Measurements from ENCODE around the gene CACNA1H. TPM values are rescaled to one million over a fixed set of nuclear protein-coding genes. Genes with fewer than 3 reads are reported as not detected.

CACNA1H gene
- total and polyA plus RNA-seq, 2 of the 4 experiments (the other 2 are of a cell fraction): 1.6 to 5.8 TPM

DNA sequence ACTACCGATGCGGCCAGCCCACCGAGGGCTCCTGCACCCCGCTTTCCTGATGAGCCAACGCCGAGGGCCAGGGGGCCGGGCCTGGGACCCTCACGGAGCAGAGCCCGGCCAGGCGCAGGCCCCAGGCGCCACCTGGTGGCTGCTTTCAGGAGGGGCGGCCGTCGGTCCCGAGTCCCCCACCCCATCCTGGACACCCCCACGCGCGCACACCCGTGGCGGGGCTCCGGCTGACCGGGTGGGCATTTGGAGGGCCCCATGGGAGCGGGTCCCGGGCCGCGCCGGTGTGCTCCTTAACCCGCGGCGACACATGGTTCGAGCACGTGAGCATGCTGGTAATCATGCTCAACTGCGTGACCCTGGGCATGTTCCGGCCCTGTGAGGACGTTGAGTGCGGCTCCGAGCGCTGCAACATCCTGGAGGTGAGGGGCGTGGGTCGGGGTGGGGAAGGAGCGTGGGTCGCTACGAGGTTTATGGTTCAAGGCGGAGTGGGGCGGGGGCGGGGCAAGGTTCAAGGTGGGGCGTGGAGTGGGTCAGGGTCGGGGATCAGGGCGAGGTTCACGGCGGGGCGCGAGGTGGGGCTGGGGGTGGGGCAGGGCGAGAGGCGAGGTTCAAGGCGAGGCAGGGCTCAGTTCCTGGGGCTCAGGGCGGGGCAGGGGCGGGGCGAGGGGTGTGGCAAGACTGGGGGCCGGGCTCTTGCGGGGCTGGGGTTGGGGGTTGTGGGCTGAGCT is 41.9 kb downstream of the CACNA1H start (continued):
- TF ChIP-seq RFX5 (IDR thresholded peaks at IDR 0.05; ENCODE audit: low read depth, low read length): no peak

DNA sequence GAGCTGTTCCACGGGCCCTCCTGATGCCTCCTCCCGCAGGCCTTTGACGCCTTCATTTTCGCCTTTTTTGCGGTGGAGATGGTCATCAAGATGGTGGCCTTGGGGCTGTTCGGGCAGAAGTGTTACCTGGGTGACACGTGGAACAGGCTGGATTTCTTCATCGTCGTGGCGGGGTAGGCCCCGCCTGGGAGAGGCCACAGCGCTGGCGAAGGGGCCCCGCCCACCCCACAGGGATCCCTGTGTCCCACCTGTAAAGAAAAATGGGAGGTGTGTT is 42.4 kb downstream of the CACNA1H start:
- ChIA-PET CTCF (no interaction called here), POLR2A (ENCODE audit: unreplicated experiment) (no interaction called here)
- H2BK20ac ChIP-seq (ENCODE audit: low read depth, low read length): no peak overlapping the region
- H3K79me1 ChIP-seq (ENCODE audit: low read depth in 1 of 2, low read length in 2 of 2): no peaks in the 10 kb centered on the region
- no peak overlapping the region for H3K4ac ChIP-seq (ENCODE audit: low read depth, low read length)
- H3K9me1 ChIP-seq (ENCODE audit: insufficient read depth, low read length): no peaks in the 10 kb centered on the region
- in situ Hi-C loops (cut with MboI; ENCODE audit: low sequenced_read_pairs): loop anchor here (5.0 kb wide), 1 partner anchor 83 kb away; no protein-coding TSS in a partner anchor
- H3K36me3 ChIP-seq (ENCODE audit: control insufficient read depth, insufficient read depth, low read length): no peaks in the 10 kb centered on the region; the same call in 1 of the 2 replicates
- no peaks in the 10 kb centered on the region for H3K9me3 ChIP-seq (ENCODE audit: control insufficient read depth, insufficient read depth, low read length)
- H4K20me1 ChIP-seq (ENCODE audit: insufficient read depth, low read length): peaks cover 14% of the 10 kb centered on the region
- ATAC-seq (ENCODE audit: low read depth) (no peak), DNase-seq (no peak)
- no peak overlapping the region for H4K8ac ChIP-seq (ENCODE audit: low read depth in 2 of 2, low read length in 2 of 2)
- no peak overlapping the region for H3K56ac ChIP-seq (ENCODE audit: extremely low read depth, insufficient read depth, low read length)
- no peak overlapping the region for H3K14ac ChIP-seq (replicated peaks; ENCODE audit: low read depth, low read length)
- WGBS, 2 experiments (ENCODE audit: extremely low coverage in 2 of 2, insufficient read length in 1 of 2): no CpG with 5 or more reads among the region's 14 CpGs
- H2BK120ac ChIP-seq (ENCODE audit: low read depth, low read length): no peak overlapping the region
- intact Hi-C loops (cut with micrococcal nuclease): no loop called here
- no peak overlapping the region for H3K4me2 ChIP-seq (ENCODE audit: low read depth, low read length)
- no peak overlapping the region for H3K4me3 ChIP-seq (ENCODE audit: insufficient read depth, low read depth, low read length)
- dilution Hi-C loops (cut with HindIII; ENCODE audit: low sequenced_read_pairs, unreplicated experiment): no loop called here
- no peak overlapping the region for H2BK5ac ChIP-seq (ENCODE audit: low read depth, low read length, poor library complexity, severe bottlenecking)
- H4K5ac ChIP-seq (ENCODE audit: low read depth, low read length): no peak overlapping the region
- H3K23ac ChIP-seq (ENCODE audit: low read depth, low read length): no peak overlapping the region
- H3K27me3 ChIP-seq (ENCODE audit: control insufficient read depth, insufficient read depth, low read length): no peaks in the 10 kb centered on the region
- H2AK5ac ChIP-seq (ENCODE audit: low read depth, low read length): no peak overlapping the region
- no peak overlapping the region for H4K91ac ChIP-seq (ENCODE audit: insufficient read depth, low read depth, low read length)
- no peak overlapping the region for H2AK9ac ChIP-seq (replicated peaks; ENCODE audit: low read depth, low read length, poor library complexity)
- H3K18ac ChIP-seq (ENCODE audit: low read depth, low read length): no peak overlapping the region
- no TSS peak for BruUV-seq (replicated peaks)
- no peak overlapping the region for H2AFZ ChIP-seq (replicated peaks; ENCODE audit: low read length, poor library complexity)
- no peak overlapping the region for H3K27ac ChIP-seq (ENCODE audit: insufficient read depth, low read length)
- no peaks in the 10 kb centered on the region for H3K4me1 ChIP-seq (ENCODE audit: control insufficient read depth, insufficient read depth, low read length)
- no peak overlapping the region for H2BK15ac ChIP-seq (ENCODE audit: low read depth, low read length)
- no peak overlapping the region for H3K9ac ChIP-seq (ENCODE audit: low read depth, low read length)
- no peak for TF ChIP-seq RFX5 (IDR thresholded peaks at IDR 0.05; ENCODE audit: low read depth, low read length)
- TF ChIP-seq, protein P1, sequence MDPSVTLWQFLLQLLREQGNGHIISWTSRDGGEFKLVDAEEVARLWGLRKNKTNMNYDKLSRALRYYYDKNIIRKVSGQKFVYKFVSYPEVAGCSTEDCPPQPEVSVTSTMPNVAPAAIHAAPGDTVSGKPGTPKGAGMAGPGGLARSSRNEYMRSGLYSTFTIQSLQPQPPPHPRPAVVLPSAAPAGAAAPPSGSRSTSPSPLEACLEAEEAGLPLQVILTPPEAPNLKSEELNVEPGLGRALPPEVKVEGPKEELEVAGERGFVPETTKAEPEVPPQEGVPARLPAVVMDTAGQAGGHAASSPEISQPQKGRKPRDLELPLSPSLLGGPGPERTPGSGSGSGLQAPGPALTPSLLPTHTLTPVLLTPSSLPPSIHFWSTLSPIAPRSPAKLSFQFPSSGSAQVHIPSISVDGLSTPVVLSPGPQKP (IDR thresholded peaks at IDR 0.05; ENCODE audit: borderline replicate concordance, low read depth, low read length): no peak
- no peak for TF ChIP-seq RCOR1 (IDR thresholded peaks at IDR 0.05; ENCODE audit: insufficient replicate concordance, low read length)
- TF ChIP-seq, protein P2, sequence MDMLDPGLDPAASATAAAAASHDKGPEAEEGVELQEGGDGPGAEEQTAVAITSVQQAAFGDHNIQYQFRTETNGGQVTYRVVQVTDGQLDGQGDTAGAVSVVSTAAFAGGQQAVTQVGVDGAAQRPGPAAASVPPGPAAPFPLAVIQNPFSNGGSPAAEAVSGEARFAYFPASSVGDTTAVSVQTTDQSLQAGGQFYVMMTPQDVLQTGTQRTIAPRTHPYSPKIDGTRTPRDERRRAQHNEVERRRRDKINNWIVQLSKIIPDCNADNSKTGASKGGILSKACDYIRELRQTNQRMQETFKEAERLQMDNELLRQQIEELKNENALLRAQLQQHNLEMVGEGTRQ (IDR thresholded peaks at IDR 0.05; ENCODE audit: low read depth, low read length): no peak
- TF ChIP-seq MAZ (IDR thresholded peaks at IDR 0.05; ENCODE audit: borderline replicate concordance, low read depth, low read length): no peak
- no peak for TF ChIP-seq RAD21 (IDR thresholded peaks at IDR 0.05; ENCODE audit: low read length)
- TF ChIP-seq MXI1 (IDR thresholded peaks at IDR 0.05; ENCODE audit: borderline replicate concordance, low read depth, low read length): no peak
- TF ChIP-seq CHD1 (IDR thresholded peaks at IDR 0.05; ENCODE audit: low read depth, low read length): no peak
- TF ChIP-seq NFE2L2 (IDR thresholded peaks at IDR 0.05; ENCODE audit: low read depth, low read length): no peak
- TF ChIP-seq MAFK (IDR thresholded peaks at IDR 0.05; ENCODE audit: low read depth, low read length): no peak
- TF ChIP-seq SMC3 (IDR thresholded peaks at IDR 0.05; ENCODE audit: low read depth, low read length): no peak
- TF ChIP-seq CTCF (conservative IDR thresholded peaks at IDR 0.05; ENCODE audit: low read depth, low read length): no peak
- TF ChIP-seq POLR2A (IDR thresholded peaks at IDR 0.05; ENCODE audit: low read depth, low read length): no peak
- TF ChIP-seq BHLHE40 (IDR thresholded peaks at IDR 0.05; ENCODE audit: low read depth, low read length): no peak
